IMR-90 (cell line): ENCODE data around the gene DAZL. TPM values are rescaled to one million over a fixed set of nuclear protein-coding genes. Genes with fewer than 3 reads are reported as not detected.

Experiments
- ATAC-seq: fragments of 200-7000 bp; cut with Tn5 transposase; 2 replicates; pipeline ENCODE4 v1.9.1; 2020; ENCODE audit warnings: low read depth, mild to moderate bottlenecking, moderate library complexity
- BruUV-seq: library from RNA; stranded (reverse); fragments of 400-500 nt; replicated peaks from 2 replicates; lab custom pipeline; 2021; lab: Mats Ljungman, UMichigan
- CTCF ChIA-PET: fragments of 300-600 bp; formaldehyde crosslinking; extraction: SDS; loops from one replicate; lab custom pipeline; 2021; ENCODE audit warnings: antibody characterized with exemption; lab: Yijun Ruan, JAX
- POLR2A ChIA-PET: fragments of 300-600 bp; sonication (Branson Sonifier 250); formaldehyde crosslinking; loops from one replicate; lab custom pipeline; 2022; ENCODE audit warnings: antibody characterized with exemption; ENCODE audit not compliant: unreplicated experiment; lab: Charles Lee
- DNase-seq: peaks from one replicate; pipeline ENCODE4 v3.0.0; 2013
- H2AFZ ChIP-seq: replicated peaks from 2 replicates; pipeline ENCODE3; 2013; ENCODE audit warnings: low read length, mild to moderate bottlenecking; ENCODE audit not compliant: poor library complexity
- H2AK5ac ChIP-seq: 2 replicates; pipeline ENCODE4 v1.6.1; 2013; ENCODE audit warnings: low read depth, low read length, inconsistent platforms
- H2AK9ac ChIP-seq: replicated peaks from 2 replicates; pipeline ENCODE3; 2013; ENCODE audit warnings: mild to moderate bottlenecking, low read depth, low read length, moderate library complexity; ENCODE audit not compliant: poor library complexity
- H2BK120ac ChIP-seq: 2 replicates; pipeline ENCODE4 v1.6.1; 2013; ENCODE audit warnings: low read depth, low read length, inconsistent platforms
- H2BK15ac ChIP-seq: 3 replicates; pipeline ENCODE4 v1.6.1; 2013; ENCODE audit warnings: low read depth, low read length, inconsistent platforms
- H2BK20ac ChIP-seq: 2 replicates; pipeline ENCODE4 v1.6.1; 2013; ENCODE audit warnings: low read depth, mild to moderate bottlenecking, inconsistent platforms, low read length, moderate library complexity
- H2BK5ac ChIP-seq: 2 replicates; pipeline ENCODE4 v1.6.1; 2013; ENCODE audit warnings: mild to moderate bottlenecking, low read depth, low read length, inconsistent platforms; ENCODE audit not compliant: poor library complexity, severe bottlenecking
- H3K14ac ChIP-seq: replicated peaks from 2 replicates; pipeline ENCODE4 v1.6.1; 2013; ENCODE audit warnings: low read depth, low read length, inconsistent platforms
- H3K18ac ChIP-seq: 2 replicates; pipeline ENCODE4 v1.6.1; 2013; ENCODE audit warnings: low read depth, low read length, control low read depth
- H3K23ac ChIP-seq: 2 replicates; pipeline ENCODE4 v1.6.1; 2013; ENCODE audit warnings: low read depth, low read length, inconsistent platforms
- H3K27ac ChIP-seq: 2 replicates; pipeline ENCODE4 v1.5.1; 2013; ENCODE audit warnings: mild to moderate bottlenecking, control low read depth, low read length; ENCODE audit not compliant: insufficient read depth
- H3K27me3 ChIP-seq: 2 replicates; pipeline ENCODE4 v1.6.1; 2013; ENCODE audit warnings: low read length; ENCODE audit not compliant: control insufficient read depth, insufficient read depth
- H3K36me3 ChIP-seq: 2 replicates; pipeline ENCODE4 v1.6.1; 2013; ENCODE audit warnings: low read length, mixed read lengths; ENCODE audit not compliant: control insufficient read depth, insufficient read depth
- H3K4ac ChIP-seq: 2 replicates; pipeline ENCODE4 v1.6.1; 2013; ENCODE audit warnings: low read depth, low read length, inconsistent platforms
- H3K4me1 ChIP-seq: 2 replicates; pipeline ENCODE4 v1.6.1; 2013; ENCODE audit warnings: low read length, mixed read lengths; ENCODE audit not compliant: control insufficient read depth, insufficient read depth
- H3K4me2 ChIP-seq: 2 replicates; pipeline ENCODE4 v1.6.1; 2013; ENCODE audit warnings: low read depth, mild to moderate bottlenecking, control low read depth, low read length, moderate library complexity
- H3K4me3 ChIP-seq: 2 replicates; pipeline ENCODE4 v1.5.1; 2013; ENCODE audit warnings: low read depth, mild to moderate bottlenecking, control low read depth, low read length, moderate library complexity; ENCODE audit not compliant: insufficient read depth
- H3K56ac ChIP-seq: 2 replicates; pipeline ENCODE4 v1.6.1; 2013; ENCODE audit warnings: low read length, inconsistent platforms; ENCODE audit not compliant: insufficient read depth; ENCODE audit errors: extremely low read depth
- H3K79me1 ChIP-seq, 2 experiments: 2 replicates each; pipeline ENCODE4 v1.6.1; 2013; ENCODE audit warnings: low read length in 2 of 2, inconsistent platforms in 1 of 2, low read depth in 1 of 2
- H3K9ac ChIP-seq: 2 replicates; pipeline ENCODE4 v1.6.1; 2013; ENCODE audit warnings: low read depth, low read length, control low read depth
- H3K9me1 ChIP-seq: 2 replicates; pipeline ENCODE4 v1.6.1; 2013; ENCODE audit warnings: low read length, inconsistent platforms; ENCODE audit not compliant: insufficient read depth
- H3K9me3 ChIP-seq: 2 replicates; pipeline ENCODE4 v1.6.1; 2013; ENCODE audit warnings: low read length; ENCODE audit not compliant: control insufficient read depth, insufficient read depth
- H4K20me1 ChIP-seq: 2 replicates; pipeline ENCODE4 v1.6.1; 2013; ENCODE audit warnings: low read length, inconsistent platforms; ENCODE audit not compliant: insufficient read depth
- H4K5ac ChIP-seq: 2 replicates; pipeline ENCODE4 v1.6.1; 2013; ENCODE audit warnings: mild to moderate bottlenecking, low read depth, low read length, control low read depth
- H4K8ac ChIP-seq, 2 experiments: 2 replicates each; pipeline ENCODE4 v1.6.1; 2013; ENCODE audit warnings: low read depth in 2 of 2, low read length in 2 of 2, control low read depth in 1 of 2, inconsistent platforms in 1 of 2
- H4K91ac ChIP-seq: 2 replicates; pipeline ENCODE4 v1.6.1; 2013; ENCODE audit warnings: low read depth, low read length, inconsistent platforms; ENCODE audit not compliant: insufficient read depth
- BHLHE40 ChIP-seq: fragments of 150-350 bp; IDR thresholded peaks from 2 replicates; pipeline ENCODE4 v1.6.1; 2016; ENCODE audit warnings: mild to moderate bottlenecking, low read depth, low read length
- CEBPB ChIP-seq: IDR thresholded peaks from 2 replicates; pipeline ENCODE4 v1.6.1; 2012; ENCODE audit warnings: low read depth, low read length, improper control_type of control experiment
- CTCF ChIP-seq: conservative IDR thresholded peaks from 2 replicates; pipeline ENCODE4 v1.5.1; 2012; ENCODE audit warnings: mild to moderate bottlenecking, low read depth, low read length, improper control_type of control experiment
- FOS ChIP-seq: fragments of 150-350 bp; IDR thresholded peaks from 2 replicates; pipeline ENCODE4 v1.6.1; 2016; ENCODE audit warnings: low read depth, low read length
- MAFK ChIP-seq: IDR thresholded peaks from 2 replicates; pipeline ENCODE4 v1.6.1; 2012; ENCODE audit warnings: low read depth, low read length, improper control_type of control experiment
- NFE2L2 ChIP-seq: fragments of 150-350 bp; IDR thresholded peaks from 2 replicates; pipeline ENCODE4 v1.6.1; 2016; ENCODE audit warnings: low read depth, mild to moderate bottlenecking, low read length
- POLR2A ChIP-seq: IDR thresholded peaks from 2 replicates; pipeline ENCODE4 v1.6.1; 2012; ENCODE audit warnings: mild to moderate bottlenecking, low read depth, low read length
- RFX5 ChIP-seq: IDR thresholded peaks from 2 replicates; pipeline ENCODE4 v1.8.0; 2012; ENCODE audit warnings: low read depth, mild to moderate bottlenecking, low read length, moderate library complexity
- WGBS, 2 experiments: methylation state at CpG; one replicate each; pipeline versions ENCODE4 v1.1.5 to v1.1.7; 2013; ENCODE audit warnings: missing lambda C conversion rate in 2 of 2; ENCODE audit not compliant: insufficient read length in 1 of 2; ENCODE audit errors: extremely low coverage in 2 of 2; 5-methylcytosine and 5-hydroxymethylcytosine counted together
- dilution Hi-C: fragments of 300-500 bp; cut with HindIII; formaldehyde crosslinking; loops from one replicate; pipeline ENCODE4 v1.14.3; 2018; ENCODE audit warnings: low sequenced_read_pairs; ENCODE audit not compliant: unreplicated experiment
- in situ Hi-C: fragments of 300-500 bp; cut with MboI; formaldehyde crosslinking; loops from 3 replicates; pipeline ENCODE4 v1.14.3; 2019; ENCODE audit warnings: low sequenced_read_pairs, inconsistent platforms, mixed read lengths
- intact Hi-C: fragments of 100-400 bp; cut with micrococcal nuclease; formaldehyde crosslinking; loops from 2 replicates; pipeline ENCODE4 v1.10.0; 2022
- polyA plus RNA-seq, 3 experiments: library from polyadenylated mRNA; depleted of rRNA; stranded (reverse); fragments of >200 nt; gene quantifications; 2 replicates each; pipeline ENCODE4 v1.2.3, GENCODE V29; 2012; ENCODE audit warnings: low replicate concordance in 1 of 3
- total RNA-seq: library from RNA; depleted of rRNA; stranded (reverse); fragments of >200 nt; gene quantifications from 2 replicates; pipeline ENCODE4 v1.2.3, GENCODE V29; 2012
- TF ChIP-seq, protein P1 (sequence below): fragments of 150-350 bp; IDR thresholded peaks from 2 replicates; pipeline ENCODE4 v1.6.1; 2016; ENCODE audit warnings: low read depth, mild to moderate bottlenecking, low read length, moderate library complexity, borderline replicate concordance

DAZL gene
- total and polyA plus RNA-seq, 2 of the 4 experiments (the other 2 are of a cell fraction) = not detected

DNA sequence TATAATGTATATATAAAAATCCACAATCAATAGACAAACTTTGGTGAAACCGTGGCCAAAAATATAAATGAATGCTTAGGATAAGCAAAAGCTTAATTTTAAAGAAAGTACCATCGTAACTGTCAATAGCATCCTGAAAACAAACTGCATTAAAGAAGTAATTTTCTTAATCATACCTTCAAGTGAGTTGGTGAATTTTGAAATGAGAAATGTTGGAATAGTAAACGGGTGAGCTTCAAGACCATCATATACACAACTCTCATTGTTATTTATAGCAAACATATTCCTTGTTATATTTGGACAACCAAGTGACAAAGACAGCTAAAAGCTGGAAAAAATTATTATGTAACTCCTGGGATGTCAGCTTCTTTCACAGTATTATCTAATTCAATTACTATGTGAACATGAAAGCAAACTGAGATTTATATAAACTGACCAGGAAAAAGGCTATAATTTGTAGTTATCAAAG, 3.7 kb downstream of the DAZL start:
- H3K27ac ChIP-seq = no peak overlapping the region
- no peaks in the 10 kb centered on the region for H3K9me1 ChIP-seq
- dilution Hi-C loops = loop anchor here (25.0 kb wide), 1 partner anchor 586 kb away; no protein-coding TSS in a partner anchor
- H2BK15ac ChIP-seq = no peak overlapping the region
- H3K4me3 ChIP-seq = no peak overlapping the region
- H3K4me1 ChIP-seq = no peaks in the 10 kb centered on the region
- no peak overlapping the region for H3K56ac ChIP-seq
- H2BK20ac ChIP-seq = no peak overlapping the region
- WGBS, 2 experiments = no CpG with 5 or more reads among the region's 3 CpGs
- H3K18ac ChIP-seq = no peak overlapping the region
- no peak for TF ChIP-seq MAFK
- TF ChIP-seq CEBPB = no peak
- no peak for TF ChIP-seq NFE2L2
- TF ChIP-seq POLR2A = no peak
- TF ChIP-seq CTCF = no peak
- no peak for TF ChIP-seq RFX5
- TF ChIP-seq BHLHE40 = no peak
- TF ChIP-seq FOS = no peak
- TF ChIP-seq, protein P1, sequence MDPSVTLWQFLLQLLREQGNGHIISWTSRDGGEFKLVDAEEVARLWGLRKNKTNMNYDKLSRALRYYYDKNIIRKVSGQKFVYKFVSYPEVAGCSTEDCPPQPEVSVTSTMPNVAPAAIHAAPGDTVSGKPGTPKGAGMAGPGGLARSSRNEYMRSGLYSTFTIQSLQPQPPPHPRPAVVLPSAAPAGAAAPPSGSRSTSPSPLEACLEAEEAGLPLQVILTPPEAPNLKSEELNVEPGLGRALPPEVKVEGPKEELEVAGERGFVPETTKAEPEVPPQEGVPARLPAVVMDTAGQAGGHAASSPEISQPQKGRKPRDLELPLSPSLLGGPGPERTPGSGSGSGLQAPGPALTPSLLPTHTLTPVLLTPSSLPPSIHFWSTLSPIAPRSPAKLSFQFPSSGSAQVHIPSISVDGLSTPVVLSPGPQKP = no peak
- CTCF ChIA-PET = interaction anchor here (0.5 to 1.2 kb wide), 6 partner anchors 14 to 630 kb away, joined by 3 read pairs; no protein-coding TSS in a partner anchor
- no peak overlapping the region for H4K91ac ChIP-seq
- no peak overlapping the region for H3K4ac ChIP-seq
- H4K5ac ChIP-seq = no peak overlapping the region
- H4K20me1 ChIP-seq = no peaks in the 10 kb centered on the region
- no peak overlapping the region for H2BK5ac ChIP-seq
- no TSS peak for BruUV-seq
- POLR2A ChIA-PET = no interaction called here
- no peak overlapping the region for H4K8ac ChIP-seq
- no peak overlapping the region for H3K14ac ChIP-seq
- no peaks in the 10 kb centered on the region for H3K9me3 ChIP-seq
- H3K27me3 ChIP-seq = peaks cover 3% of the 10 kb centered on the region
- ATAC-seq (no peak), DNase-seq (no peak)
- intact Hi-C loops = loop anchor here (1.0 to 5.0 kb wide), 5 partner anchors 431 to 1786 kb away; no protein-coding TSS in a partner anchor
- H3K4me2 ChIP-seq = no peak overlapping the region
- no peak overlapping the region for H2AFZ ChIP-seq
- H2AK5ac ChIP-seq = no peak overlapping the region
- no peaks in the 10 kb centered on the region for H3K79me1 ChIP-seq
- no peaks in the 10 kb centered on the region for H3K36me3 ChIP-seq
- in situ Hi-C loops = loop anchor here (5.0 kb wide), 1 partner anchor 636 kb away; no protein-coding TSS in a partner anchor
- H3K23ac ChIP-seq = no peak overlapping the region
- no peak overlapping the region for H2AK9ac ChIP-seq
- no peak overlapping the region for H3K9ac ChIP-seq
- no peak overlapping the region for H2BK120ac ChIP-seq
